Kidney (tissue), 14 donors: ENCODE data around the gene RABGEF1. TPM values are rescaled to one million over a fixed set of nuclear protein-coding genes. Genes with fewer than 3 reads are reported as not detected.
"Not testable (repeated sequence)": the region's sequence is repeated elsewhere in the genome, so short reads cannot be mapped to it uniquely, and the experiment has no call there.

ENCODE experiments used
- DNase-seq, 5 donors: peaks; one replicate each; pipeline ENCODE4 v3.0.0-alpha.2; 2013 to 2020
- FAIRE-seq: peaks from 2 replicates; lab custom pipeline; 2012; peaks lifted over from hg19 to GRCh38; lab: Jason Lieb, UNC
- H3K27ac ChIP-seq, 2 donors: one replicate each; pipeline ENCODE4 v1.7.0; 2013; ENCODE audit warnings: low read depth in 2 of 2, low read length in 2 of 2, inconsistent platforms in 1 of 2
- H3K27me3 ChIP-seq: one replicate; pipeline ENCODE4 v1.7.1; 2013; ENCODE audit warnings: low read length, inconsistent platforms; ENCODE audit not compliant: control insufficient read depth, insufficient read depth
- H3K36me3 ChIP-seq, 3 donors: one replicate each; pipeline versions ENCODE4 v1.7.0 to v1.7.1; 2013; ENCODE audit warnings: low read length in 3 of 3, control low read depth in 1 of 3, inconsistent platforms in 1 of 3; ENCODE audit not compliant: insufficient read depth in 3 of 3, control insufficient read depth in 2 of 3
- H3K4me1 ChIP-seq, 3 donors: one replicate each; pipeline versions ENCODE4 v1.7.0 to v1.7.1; 2013; ENCODE audit warnings: low read length in 3 of 3, inconsistent platforms in 1 of 3, low read depth in 1 of 3; ENCODE audit not compliant: control insufficient read depth in 2 of 3, insufficient read depth in 2 of 3
- H3K4me3 ChIP-seq, 3 donors: one replicate each; pipeline versions ENCODE4 v1.7.0 to v1.8.1; 2013; ENCODE audit warnings: low read length in 3 of 3, control low read depth in 1 of 3, inconsistent platforms in 1 of 3
- H3K9ac ChIP-seq, 3 donors: one replicate each; pipeline versions ENCODE4 v1.7.0 to v1.7.1; 2013; ENCODE audit warnings: low read length in 3 of 3, control low read depth in 1 of 3, inconsistent platforms in 1 of 3
- H3K9me3 ChIP-seq, 3 donors: one replicate each; pipeline versions ENCODE4 v1.7.0 to v1.7.1; 2013; ENCODE audit warnings: low read length in 3 of 3, control low read depth in 1 of 3, inconsistent platforms in 1 of 3; ENCODE audit not compliant: control insufficient read depth in 2 of 3, insufficient read depth in 1 of 3
- intact Hi-C: fragments of 100-400 bp; cut with DNase I; formaldehyde crosslinking; loops from one replicate; pipeline ENCODE4 v1.11.1; 2022
- polyA plus RNA-seq: library from polyadenylated mRNA; stranded (reverse); fragments of 350-450 nt; fragmentation: Illumina TruSeq; extraction: RNeasy Lipid Tissue Mini Kit (QIAGEN cat#74804); gene quantifications from one replicate; pipeline ENCODE4 v1.2.3, GENCODE V29; 2014; ENCODE audit warnings: low read depth, low replicate concordance; ENCODE audit not compliant: insufficient read depth
- total RNA-seq: library from RNA; stranded (reverse); fragmentation: NEBNext Ultra II Directional; extraction: Animal tissue kit (Norgen Biotek cat#: 25700); gene quantifications from one replicate; pipeline ENCODE4 v1.2.1, GENCODE V29; 2021
- TF ChIP-seq, protein P1 (sequence below): IDR thresholded peaks from 3 replicates; pipeline ENCODE4 v1.5.1; 2012; ENCODE audit warnings: mild to moderate bottlenecking, moderate library complexity, borderline replicate concordance; ENCODE audit not compliant: insufficient read depth; ENCODE audit errors: extremely low read depth
- donor health status: control.
- donor health status: control.
- donor health status: control.
- donor health status: control.
- donor health status: control.
- donor health status: DM: yes; HTN: yes; CAD: no.
- donor health status: Normal renal cell carcinoma (clear cell type).

Gene RABGEF1
- total and polyA plus RNA-seq, 2 donors from 2014 or later = 12.8 to 26.8 TPM

DNA sequence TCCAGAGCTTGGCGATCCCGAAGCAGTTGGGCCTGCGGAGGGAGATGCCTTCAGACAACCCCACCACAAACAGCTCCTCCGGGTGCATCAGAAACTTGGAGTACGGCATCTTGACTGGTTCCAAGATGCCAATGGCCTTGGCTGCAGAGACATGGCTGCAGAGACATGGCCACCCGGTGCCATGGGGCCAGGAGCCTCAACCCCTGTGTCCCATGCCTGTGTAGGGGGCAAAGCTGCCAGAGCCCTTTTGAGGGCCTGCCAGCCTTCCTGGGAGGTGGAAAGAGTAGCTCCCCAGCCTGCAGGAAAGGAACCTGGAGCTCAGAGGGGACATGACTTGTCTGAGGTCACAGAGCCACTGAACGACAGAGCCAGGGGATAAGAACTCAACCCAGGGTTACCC is 83.5 kb downstream of the RABGEF1 start:
- intact Hi-C loops = no loop called here
- Histone ChIP-seq H3K4me3 (no peak overlapping the region), H3K27me3 (no peaks in the 10 kb centered on the region), H3K9ac (no peak overlapping the region), H3K9me3 (no peaks in the 10 kb centered on the region), H3K36me3 (no peaks in the 10 kb centered on the region), H3K27ac (no peak overlapping the region), H3K4me1 (no peaks in the 10 kb centered on the region)
- DNase-seq = no peak
- FAIRE-seq = no peak
- TF ChIP-seq, protein P1, sequence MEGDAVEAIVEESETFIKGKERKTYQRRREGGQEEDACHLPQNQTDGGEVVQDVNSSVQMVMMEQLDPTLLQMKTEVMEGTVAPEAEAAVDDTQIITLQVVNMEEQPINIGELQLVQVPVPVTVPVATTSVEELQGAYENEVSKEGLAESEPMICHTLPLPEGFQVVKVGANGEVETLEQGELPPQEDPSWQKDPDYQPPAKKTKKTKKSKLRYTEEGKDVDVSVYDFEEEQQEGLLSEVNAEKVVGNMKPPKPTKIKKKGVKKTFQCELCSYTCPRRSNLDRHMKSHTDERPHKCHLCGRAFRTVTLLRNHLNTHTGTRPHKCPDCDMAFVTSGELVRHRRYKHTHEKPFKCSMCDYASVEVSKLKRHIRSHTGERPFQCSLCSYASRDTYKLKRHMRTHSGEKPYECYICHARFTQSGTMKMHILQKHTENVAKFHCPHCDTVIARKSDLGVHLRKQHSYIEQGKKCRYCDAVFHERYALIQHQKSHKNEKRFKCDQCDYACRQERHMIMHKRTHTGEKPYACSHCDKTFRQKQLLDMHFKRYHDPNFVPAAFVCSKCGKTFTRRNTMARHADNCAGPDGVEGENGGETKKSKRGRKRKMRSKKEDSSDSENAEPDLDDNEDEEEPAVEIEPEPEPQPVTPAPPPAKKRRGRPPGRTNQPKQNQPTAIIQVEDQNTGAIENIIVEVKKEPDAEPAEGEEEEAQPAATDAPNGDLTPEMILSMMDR = no peak

DNA sequence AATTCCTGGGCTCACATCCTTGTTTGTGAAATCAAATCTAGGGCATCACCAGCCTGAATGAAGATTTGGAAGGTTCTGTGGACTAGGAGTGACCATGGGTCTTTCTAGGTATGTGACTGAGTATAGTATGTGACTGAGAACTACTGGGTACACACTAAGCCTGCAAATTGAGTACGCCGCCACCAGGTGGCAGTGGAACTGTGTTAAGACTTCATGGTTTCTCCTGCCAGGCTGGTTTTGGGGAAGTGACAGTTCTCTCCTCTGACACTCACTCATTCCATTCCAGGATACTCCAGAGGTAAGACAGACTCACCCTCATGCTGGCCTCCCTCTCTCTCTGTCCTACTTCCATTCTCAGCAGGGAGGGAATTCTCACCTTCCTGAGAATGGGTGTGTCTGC is 85.0 kb downstream of the RABGEF1 start:
- H3K9me3 ChIP-seq, FAIRE-seq, H3K9ac ChIP-seq, H3K4me1 ChIP-seq, H3K27me3 ChIP-seq, H3K4me3 ChIP-seq, DNase-seq, intact Hi-C loops, H3K27ac ChIP-seq, H3K36me3 ChIP-seq: not testable (repeated sequence)

DNA sequence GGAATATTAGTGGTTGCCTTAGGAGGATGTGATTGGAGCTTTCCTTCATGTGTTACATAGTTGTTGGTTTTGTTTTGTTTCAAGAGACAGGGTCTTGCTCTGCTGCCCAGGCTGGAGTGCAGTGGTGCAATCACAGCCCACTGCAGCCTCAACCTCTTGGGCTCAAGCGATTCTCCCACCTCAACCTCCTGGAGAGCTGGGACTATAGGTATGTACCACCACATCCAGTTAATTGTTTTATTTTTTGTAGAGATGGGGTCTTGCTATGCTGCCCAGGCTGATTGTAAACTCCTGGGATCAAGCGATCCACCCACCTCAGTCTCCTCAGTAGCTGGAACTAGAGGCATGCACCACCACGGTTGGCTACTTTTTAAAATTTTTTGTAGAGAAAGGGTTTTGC is 86.1 kb downstream of the RABGEF1 start:
- DNase-seq (no peak), FAIRE-seq (no peak)
- intact Hi-C loops = no loop called here
- no peaks in the 10 kb centered on the region for H3K27me3 ChIP-seq
- no peaks in the 10 kb centered on the region for H3K9me3 ChIP-seq
- TF ChIP-seq, protein P1 = no peak
- no peaks in the 10 kb centered on the region for H3K36me3 ChIP-seq
- H3K4me1 ChIP-seq = no peaks in the 10 kb centered on the region
- no peak overlapping the region for H3K9ac ChIP-seq
- H3K27ac ChIP-seq = no peak overlapping the region
- no peak overlapping the region for H3K4me3 ChIP-seq

DNA sequence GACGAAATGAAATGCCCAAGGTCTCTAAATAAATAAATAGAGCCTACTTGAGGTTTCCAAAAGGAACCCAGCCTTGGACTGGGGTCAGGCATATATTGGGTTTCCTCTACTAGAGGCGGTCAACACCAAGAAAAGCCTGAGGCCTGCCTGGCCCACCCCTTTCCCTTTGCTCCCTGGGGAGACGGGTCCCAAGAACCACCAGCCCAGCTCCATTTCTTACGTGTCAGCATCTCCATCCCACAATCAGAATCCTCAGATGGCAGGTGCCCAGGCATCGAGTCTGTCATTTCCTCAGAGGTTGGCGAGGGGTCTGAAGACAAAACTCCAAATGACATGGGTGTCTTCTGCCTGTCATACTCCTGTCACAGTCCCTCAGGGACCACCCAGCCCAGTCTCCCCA is 90.4 kb downstream of the RABGEF1 start:
- H3K36me3 ChIP-seq, H3K27ac ChIP-seq, H3K4me1 ChIP-seq, intact Hi-C loops, H3K9ac ChIP-seq, FAIRE-seq, DNase-seq, H3K27me3 ChIP-seq, H3K4me3 ChIP-seq, H3K9me3 ChIP-seq: not testable (repeated sequence)
